ENCODE results near the gene PLP2. TPM values are rescaled to one million over a fixed set of nuclear protein-coding genes. Genes with fewer than 3 reads are reported as not detected.

Gene PLP2
- total and polyA plus RNA-seq, 2 of the 4 experiments (the other 2 are of a cell fraction): 22.6 to 156 TPM

GRCh38 chrX:49137492-49137891, 34.2 kb upstream of the PLP2 start:
- Histone ChIP-seq H3K56ac (ENCODE audit: extremely low read depth, insufficient read depth, low read length) (no peak overlapping the region), H3K9me3 (ENCODE audit: control insufficient read depth, insufficient read depth, low read length) (peaks cover 16% of the 10 kb centered on the region), H4K8ac (ENCODE audit: low read depth in 2 of 2, low read length in 2 of 2) (no peak overlapping the region), H4K5ac (ENCODE audit: low read depth, low read length) (no peak overlapping the region), H3K4ac (ENCODE audit: low read depth, low read length) (no peak overlapping the region), H2AK5ac (ENCODE audit: low read depth, low read length) (no peak overlapping the region), H3K14ac (replicated peaks; ENCODE audit: low read depth, low read length) (no peak overlapping the region), H3K79me1 (ENCODE audit: low read depth in 1 of 2, low read length in 2 of 2) (no peaks in the 10 kb centered on the region), H2BK15ac (ENCODE audit: low read depth, low read length) (no peak overlapping the region), H3K27ac (ENCODE audit: insufficient read depth, low read length) (no peak overlapping the region), H2BK5ac (ENCODE audit: low read depth, low read length, poor library complexity, severe bottlenecking) (no peak overlapping the region), H4K91ac (ENCODE audit: insufficient read depth, low read depth, low read length) (no peak overlapping the region), H3K4me3 (ENCODE audit: insufficient read depth, low read depth, low read length) (no peak overlapping the region), H3K23ac (ENCODE audit: low read depth, low read length) (no peak overlapping the region), H2AK9ac (replicated peaks; ENCODE audit: low read depth, low read length, poor library complexity) (no peak overlapping the region), H3K4me1 (ENCODE audit: control insufficient read depth, insufficient read depth, low read length) (no peaks in the 10 kb centered on the region), H3K27me3 (ENCODE audit: control insufficient read depth, insufficient read depth, low read length) (no peaks in the 10 kb centered on the region), H3K18ac (ENCODE audit: low read depth, low read length) (no peak overlapping the region), H3K36me3 (ENCODE audit: control insufficient read depth, insufficient read depth, low read length) (no peaks in the 10 kb centered on the region), H2AFZ (replicated peaks; ENCODE audit: low read length, poor library complexity) (no peak overlapping the region), H3K9me1 (ENCODE audit: insufficient read depth, low read length) (no peaks in the 10 kb centered on the region), H2BK120ac (ENCODE audit: low read depth, low read length) (no peak overlapping the region), H3K4me2 (ENCODE audit: low read depth, low read length) (no peak overlapping the region), H4K20me1 (ENCODE audit: insufficient read depth, low read length) (no peaks in the 10 kb centered on the region), H3K9ac (ENCODE audit: low read depth, low read length) (no peak overlapping the region), H2BK20ac (ENCODE audit: low read depth, low read length) (no peak overlapping the region)
- in situ Hi-C loops (cut with MboI; ENCODE audit: low sequenced_read_pairs): no loop called here
- no peak for TF ChIP-seq MAZ (IDR thresholded peaks at IDR 0.05; ENCODE audit: borderline replicate concordance, low read depth, low read length)
- no peak for TF ChIP-seq SMC3 (IDR thresholded peaks at IDR 0.05; ENCODE audit: low read depth, low read length)
- no peak for TF ChIP-seq RFX5 (IDR thresholded peaks at IDR 0.05; ENCODE audit: low read depth, low read length)
- TF ChIP-seq CEBPB (IDR thresholded peaks at IDR 0.05; ENCODE audit: low read depth, low read length): no peak
- no peak for TF ChIP-seq ELK1 (IDR thresholded peaks at IDR 0.05; ENCODE audit: borderline replicate concordance, low read depth, low read length)
- TF ChIP-seq CHD1 (IDR thresholded peaks at IDR 0.05; ENCODE audit: low read depth, low read length): no peak
- no peak for TF ChIP-seq RAD21 (IDR thresholded peaks at IDR 0.05; ENCODE audit: low read length)
- no peak for TF ChIP-seq FOS (IDR thresholded peaks at IDR 0.05; ENCODE audit: low read depth, low read length)
- TF ChIP-seq MXI1 (IDR thresholded peaks at IDR 0.05; ENCODE audit: borderline replicate concordance, low read depth, low read length): no peak
- dilution Hi-C loops (cut with HindIII; ENCODE audit: low sequenced_read_pairs, unreplicated experiment): no loop called here
- POLR2A ChIA-PET (ENCODE audit: unreplicated experiment): interaction anchor here (0.6 kb wide), 2 partner anchors 26 to 104 kb away, joined by 3 to 5 read pairs; no protein-coding TSS in a partner anchor
- ATAC-seq (ENCODE audit: low read depth): no peak
- BruUV-seq (replicated peaks): no TSS peak
- intact Hi-C loops (cut with micrococcal nuclease): no loop called here
- no peak for DNase-seq
- CTCF ChIA-PET: interaction anchor here (1.3 kb wide), 1 partner anchor 18 kb away, joined by 3 read pairs; no protein-coding TSS in a partner anchor
- no CpG with 5 or more reads among the region's 1 CpG for WGBS, 2 experiments (ENCODE audit: extremely low coverage in 2 of 2, insufficient read length in 1 of 2)

Data from IMR-90 (cell line).